Stimulated activated CD8-positive, alpha-beta memory T cell treated with anti-CD3 and anti-CD28 coated beads, Interleukin-15, amount 100 ng/mL, for 48 hours (primary cell): ENCODE measurements around the gene FHIT.

Source experiments
- DNase-seq, 2 donors: peaks; one replicate each; pipeline ENCODE4 v3.0.0-alpha.2; 2020; ENCODE audit warnings: low read depth in 2 of 2

The FHIT gene

DNA sequence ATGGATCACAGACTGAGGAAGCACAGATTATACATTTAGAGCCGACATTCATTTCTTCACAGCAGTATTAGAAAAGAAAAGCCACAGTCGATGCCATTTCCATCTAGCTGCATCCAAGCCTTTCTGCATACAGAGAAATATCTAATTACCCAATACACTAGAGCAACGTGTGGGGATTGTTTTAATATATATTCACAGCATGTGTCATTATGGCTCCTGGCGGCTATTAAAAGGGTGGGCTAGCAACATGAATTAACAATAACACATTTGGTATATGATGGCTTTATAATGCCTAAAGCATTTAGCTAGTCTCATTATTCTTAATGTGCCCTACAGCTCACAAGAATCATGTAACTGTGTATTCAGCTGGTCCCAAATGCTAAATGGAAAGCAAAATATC lies 1030.5 kb downstream of the FHIT start:
- DNase-seq: no peak

DNA sequence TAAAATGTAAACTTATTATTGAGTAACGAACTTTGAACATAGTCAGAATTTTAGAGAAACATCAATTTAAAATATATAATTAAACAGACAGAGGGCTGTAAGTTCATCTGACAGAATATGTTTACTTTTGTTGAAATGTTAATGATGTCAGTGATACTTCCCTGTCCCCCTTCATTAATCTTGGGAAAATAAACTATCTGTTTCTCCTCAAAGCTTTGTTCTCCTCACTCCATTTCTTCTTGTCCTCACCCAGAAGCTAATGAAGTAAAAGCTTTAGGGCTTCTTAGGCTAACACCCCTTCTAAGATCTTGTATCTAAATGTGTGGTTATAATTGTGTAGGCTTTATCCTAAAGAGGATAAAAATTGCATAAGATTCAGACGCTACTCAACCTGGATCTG lies 1031.8 kb downstream of the FHIT start:
- DNase-seq: no peak

GRCh38 chr3:60217156-60217911 lies 1033.9 kb downstream of the FHIT start:
- DNase-seq: no peak

DNA sequence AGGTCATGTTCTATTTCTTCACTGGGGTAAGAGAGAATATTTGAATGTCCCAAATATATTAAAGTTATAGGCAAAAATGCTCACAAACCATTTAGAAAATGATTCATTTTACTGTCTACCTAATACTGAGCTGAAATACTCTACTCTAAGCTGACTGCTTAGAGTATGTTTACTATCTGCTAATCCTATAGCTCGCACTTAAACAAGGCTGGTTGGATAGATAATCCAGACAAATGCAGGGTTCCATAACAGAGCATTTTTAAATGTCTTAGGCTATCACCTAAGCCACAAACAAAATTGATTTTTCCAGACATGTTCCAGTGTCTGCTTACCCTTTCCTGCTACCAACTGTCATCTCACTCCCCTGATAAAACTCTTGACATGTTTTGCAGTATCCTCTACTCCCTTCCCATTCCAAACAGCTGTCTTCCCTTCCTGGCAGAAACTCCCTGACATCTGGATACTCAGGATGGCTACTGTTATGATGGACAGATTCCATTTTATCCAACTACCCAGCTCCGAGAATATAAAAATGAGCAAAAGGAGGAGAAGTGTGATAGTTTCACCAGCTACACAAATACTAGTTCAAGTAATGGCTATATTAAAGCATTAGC lies 1034.7 kb downstream of the FHIT start:
- DNase-seq: no peak

GRCh38 chr3:60215946-60216345 lies 1035.3 kb downstream of the FHIT start:
- no peak for DNase-seq

- no peak for DNase-seq
Observed at GRCh38 chr3:60207905-60208304, 1043.3 kb downstream of the FHIT start.

GRCh38 chr3:60206206-60206605 lies 1045.0 kb downstream of the FHIT start:
- DNase-seq: no peak

GRCh38 chr3:60202052-60202726 lies 1049.1 kb downstream of the FHIT start:
- no peak for DNase-seq

- no peak for DNase-seq
Observed at GRCh38 chr3:60199306-60199705, 1051.9 kb downstream of the FHIT start.

GRCh38 chr3:60198179-60198720 lies 1053.0 kb downstream of the FHIT start:
- DNase-seq: no peak

DNA sequence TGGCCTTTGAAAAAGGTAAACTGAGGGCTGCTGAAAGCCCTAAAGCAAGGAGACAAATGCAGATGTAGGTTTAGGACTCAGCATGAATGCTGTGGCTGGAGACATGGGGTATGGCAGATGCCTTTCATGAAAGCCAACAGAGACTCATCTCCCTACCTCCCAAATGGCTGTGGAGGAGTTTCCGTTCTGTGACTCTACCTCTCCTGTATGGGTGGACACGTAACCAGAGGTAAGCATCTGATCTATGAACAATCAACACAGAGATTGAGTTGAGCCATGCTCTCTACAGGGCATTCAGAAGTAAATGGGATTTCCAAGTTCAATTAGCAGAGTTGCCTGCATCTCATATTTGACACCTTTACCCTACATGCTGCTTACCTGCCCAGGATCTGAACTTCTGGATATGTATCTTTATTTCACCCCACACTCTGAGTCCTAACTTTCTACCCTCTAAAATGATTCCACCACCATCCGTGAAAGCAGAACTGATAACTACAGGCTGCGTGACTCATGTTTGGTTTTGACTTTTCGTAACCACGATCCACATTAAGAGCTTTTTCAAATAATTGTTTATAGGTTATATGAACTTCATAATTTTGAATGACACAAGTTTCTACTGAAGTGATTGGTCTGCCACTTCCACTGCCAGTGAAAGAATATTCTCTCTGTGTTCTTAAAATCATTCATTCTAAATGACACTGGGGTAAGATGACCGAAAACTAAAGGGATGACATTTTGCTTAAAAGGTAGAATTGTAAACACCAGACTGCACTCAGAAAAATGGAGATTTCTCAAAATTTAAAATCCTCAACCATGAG lies 1058.7 kb downstream of the FHIT start:
- no peak for DNase-seq

DNA sequence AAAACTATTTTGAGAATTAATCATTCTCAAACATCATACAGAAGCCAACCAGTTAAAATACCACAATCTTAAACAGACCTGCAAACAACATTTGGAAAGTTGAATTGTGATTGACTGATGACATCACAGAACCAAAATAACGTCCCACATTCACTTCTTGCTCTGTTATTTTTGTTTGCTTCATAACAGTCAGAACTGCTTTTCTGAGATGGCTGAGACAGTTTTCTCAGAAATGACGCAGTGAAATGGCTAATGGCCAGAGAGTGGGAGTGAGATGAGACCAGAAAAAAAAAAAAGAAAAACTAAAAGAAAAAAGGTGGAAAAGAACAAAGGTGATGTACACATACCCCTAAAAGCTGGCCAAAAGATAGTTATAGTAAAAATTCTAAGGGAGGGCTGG lies 1061.2 kb downstream of the FHIT start:
- DNase-seq: no peak

GRCh38 chr3:60189304-60189703 lies 1061.9 kb downstream of the FHIT start:
- no peak for DNase-seq

- no peak for DNase-seq
Observed at GRCh38 chr3:60188803-60189202, 1062.4 kb downstream of the FHIT start.

GRCh38 chr3:60187343-60187742 lies 1063.9 kb downstream of the FHIT start:
- DNase-seq: no peak

GRCh38 chr3:60186359-60186758 lies 1064.9 kb downstream of the FHIT start:
- no peak for DNase-seq

- DNase-seq: no peak
Observed at GRCh38 chr3:60185161-60185560, 1066.1 kb downstream of the FHIT start.

DNA sequence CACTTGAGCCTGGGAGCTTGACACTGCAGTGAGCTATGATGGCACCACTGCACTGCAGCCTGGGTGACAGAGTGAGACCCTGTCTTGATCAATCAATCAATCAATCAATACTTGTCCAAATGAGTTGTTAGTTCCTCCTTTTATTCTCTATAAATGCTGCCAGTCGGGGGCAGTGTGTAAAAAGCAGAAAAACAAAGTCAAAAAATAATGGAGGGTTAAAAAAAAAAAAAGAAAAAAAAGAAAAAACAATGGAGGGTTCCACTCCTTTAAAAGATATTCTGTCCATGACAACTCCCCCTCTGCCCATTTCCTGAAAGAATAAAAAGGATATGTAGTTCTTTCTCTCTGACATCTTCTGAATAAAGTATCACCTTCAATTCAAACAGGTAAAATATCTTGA lies 1068.6 kb downstream of the FHIT start:
- no peak for DNase-seq

DNA sequence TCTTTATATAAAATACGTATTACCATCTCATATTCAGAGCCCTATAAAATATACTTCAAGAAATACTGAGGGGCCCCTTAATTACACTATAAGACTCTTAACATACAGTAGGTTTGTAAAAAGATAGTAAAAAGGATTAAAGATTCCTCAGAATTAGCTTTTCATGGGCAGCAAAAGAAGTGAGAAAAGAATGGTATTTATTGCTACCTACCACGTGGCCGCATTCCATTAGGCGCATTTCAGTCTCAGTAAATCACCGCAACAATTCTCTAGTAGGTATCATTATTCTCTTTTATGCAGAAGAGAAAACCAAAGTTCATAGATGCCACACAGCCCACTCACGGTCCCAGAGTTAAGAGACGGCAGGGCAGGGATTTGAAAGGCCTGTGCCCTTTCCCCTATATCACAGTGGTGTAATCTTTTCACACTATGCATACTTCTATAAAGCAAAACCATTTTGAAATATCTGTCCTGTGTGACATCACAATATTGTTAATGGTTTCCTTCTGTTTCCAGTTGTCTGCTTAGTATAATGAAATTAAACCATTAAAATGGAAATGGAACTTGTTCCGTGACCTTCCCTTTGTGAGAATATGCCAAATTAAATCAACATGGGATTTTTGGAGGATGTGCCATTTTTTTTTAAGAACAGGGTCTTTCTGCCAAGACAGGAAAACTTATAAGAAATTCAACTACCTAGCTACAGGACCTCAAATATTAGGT lies 1072.2 kb downstream of the FHIT start:
- no peak for DNase-seq

GRCh38 chr3:60177726-60178125 lies 1073.5 kb downstream of the FHIT start:
- DNase-seq: no peak

GRCh38 chr3:60176614-60177013 lies 1074.6 kb downstream of the FHIT start:
- DNase-seq: no peak
